C4-2B (cell line): ENCODE results near the gene DOCK3.
A peak's percentile ranks its signal among the peaks of the same experiment; 100 is the strongest.

ENCODE experiments used
- H3K27ac ChIP-seq: fragments of 450-650 bp; 2 replicates; pipeline ENCODE4 v1.5.1; 2017
- CTCF ChIP-seq: fragments of 450-650 bp; conservative IDR thresholded peaks from 2 replicates; pipeline ENCODE4 v1.5.1; 2017; ENCODE audit warnings: mild to moderate bottlenecking
- ZFX ChIP-seq: fragments of 450-650 bp; IDR thresholded peaks from 2 replicates; pipeline ENCODE4 v1.6.1; 2017

Gene DOCK3

DNA sequence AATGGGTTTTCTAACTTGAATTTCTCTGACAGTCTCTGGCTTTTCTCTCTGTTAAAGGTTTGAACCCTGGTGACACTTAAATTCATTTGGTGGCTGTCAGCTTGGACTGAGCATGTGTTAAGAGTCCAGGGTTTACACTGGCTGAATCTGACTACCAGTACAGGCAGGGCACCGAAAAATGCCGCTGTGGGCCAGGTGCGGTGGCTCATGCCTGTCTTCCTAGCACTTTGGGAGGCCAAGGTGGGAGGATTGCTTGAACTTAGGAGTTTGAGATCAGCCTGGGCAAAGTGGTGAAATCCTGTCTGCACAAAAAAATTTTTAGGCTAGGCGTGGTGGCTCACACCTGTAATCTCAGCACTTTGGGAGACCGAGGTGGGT is 712.1 kb downstream of the DOCK3 start:
- TF ChIP-seq CTCF, result no peak
- no peak for TF ChIP-seq ZFX
- peak overlapping the region; percentile 97 for H3K27ac ChIP-seq

DNA sequence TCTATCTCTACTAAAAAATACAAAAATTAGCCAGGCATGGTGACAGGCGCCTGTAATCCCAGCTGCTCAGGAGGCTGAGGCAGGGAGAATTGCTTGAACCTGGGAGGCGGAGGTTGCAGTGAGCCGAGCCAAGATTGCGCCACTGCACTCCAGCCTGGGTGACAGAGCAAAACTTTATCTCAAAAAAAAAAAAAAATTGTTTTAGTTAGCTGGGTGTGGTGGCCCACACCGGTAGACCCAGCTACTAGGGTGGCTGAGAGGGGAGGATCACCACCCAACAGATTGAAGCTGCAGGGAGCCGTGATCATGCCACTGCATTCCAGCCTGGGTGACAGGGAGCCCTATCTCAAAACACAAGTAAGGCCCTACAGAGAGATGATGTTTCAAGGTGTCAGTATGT is 712.6 kb downstream of the DOCK3 start:
- peak overlapping the region; percentile 97 for H3K27ac ChIP-seq

- TF ChIP-seq ZFX (no peak), CTCF (peak; percentile 19)
- H3K27ac ChIP-seq, result peak overlapping the region; percentile 97
These were observed 713.7 kb downstream of the DOCK3 start for GRCh38 chr3:51388286-51389029.

- peak overlapping the region; percentile 97 for H3K27ac ChIP-seq
- TF ChIP-seq ZFX (no peak), CTCF (peak; percentile 79)
These were observed 714.9 kb downstream of the DOCK3 start for GRCh38 chr3:51389423-51390183.

- no peak for TF ChIP-seq CTCF
- no peak for TF ChIP-seq ZFX
- peak overlapping the region; percentile 97 for H3K27ac ChIP-seq
These were observed 715.7 kb downstream of the DOCK3 start for GRCh38 chr3:51390246-51391074.

DNA sequence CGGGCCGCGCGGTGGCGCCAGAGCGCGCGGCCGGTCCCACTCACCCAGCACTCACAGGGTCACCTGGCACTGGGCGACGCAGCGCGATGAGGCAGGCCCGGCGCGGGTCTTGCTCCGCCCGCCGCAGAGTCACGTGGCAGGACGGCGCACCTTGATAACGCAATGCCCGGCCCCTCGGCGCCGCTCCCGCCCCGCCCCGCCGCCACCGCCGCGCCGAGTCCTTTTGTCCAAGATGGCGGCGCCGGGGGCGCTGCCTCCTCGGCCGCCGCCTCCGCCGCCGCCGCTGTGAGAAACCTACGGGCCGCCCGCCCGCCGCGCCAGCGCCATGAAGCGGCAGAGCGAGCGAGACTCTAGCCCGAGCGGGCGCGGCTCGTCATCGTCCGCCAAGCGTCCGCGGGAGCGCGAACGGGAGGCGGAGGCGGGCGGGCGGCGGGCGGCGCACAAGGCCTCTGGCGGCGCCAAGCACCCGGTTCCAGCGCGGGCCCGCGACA is 716.4 kb downstream of the DOCK3 start, which contains the start of gene RBM15B:
Gene RBM15B, plus strand, starts transcription at position 211 of the 491 bp plus-strand sequence. Its CDS starts 115 bp downstream, at position 326.
- peak within 1 kb of the TSS; percentile 97 for H3K27ac ChIP-seq
- TF ChIP-seq ZFX (peak; percentile 98), CTCF (peak; percentile 91)

DNA sequence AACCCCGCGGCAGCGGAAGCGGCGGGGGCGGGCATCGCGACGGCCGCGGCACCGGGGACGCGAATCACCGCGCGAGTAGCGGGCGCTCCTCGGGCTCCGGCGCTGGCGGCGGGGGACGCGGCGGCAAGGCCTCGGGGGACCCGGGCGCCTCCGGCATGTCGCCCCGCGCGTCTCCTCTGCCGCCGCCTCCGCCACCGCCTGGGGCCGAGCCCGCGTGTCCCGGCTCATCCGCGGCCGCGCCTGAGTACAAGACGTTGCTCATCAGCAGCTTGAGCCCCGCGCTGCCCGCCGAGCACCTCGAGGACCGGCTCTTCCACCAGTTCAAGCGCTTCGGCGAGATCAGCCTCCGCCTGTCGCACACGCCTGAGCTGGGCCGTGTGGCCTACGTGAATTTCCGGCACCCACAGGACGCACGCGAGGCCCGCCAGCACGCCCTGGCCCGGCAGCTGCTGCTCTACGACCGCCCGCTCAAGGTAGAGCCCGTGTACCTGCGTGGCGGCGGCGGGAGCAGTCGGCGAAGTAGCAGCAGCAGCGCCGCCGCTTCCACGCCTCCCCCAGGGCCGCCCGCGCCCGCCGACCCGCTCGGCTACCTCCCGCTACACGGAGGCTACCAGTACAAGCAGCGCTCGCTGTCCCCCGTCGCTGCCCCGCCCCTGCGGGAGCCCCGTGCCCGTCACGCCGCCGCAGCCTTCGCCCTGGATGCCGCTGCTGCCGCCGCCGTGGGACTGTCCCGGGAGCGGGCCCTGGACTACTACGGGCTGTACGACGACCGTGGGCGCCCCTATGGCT is 717.0 kb downstream of the DOCK3 start:
- TF ChIP-seq ZFX, result peak; percentile 92
- TF ChIP-seq CTCF, result no peak
- H3K27ac ChIP-seq, result peak overlapping the region; percentile 97
